ENCODE results near the gene AGRN. TPM values are rescaled to one million over a fixed set of nuclear protein-coding genes. Genes with fewer than 3 reads are reported as not detected.

AGRN gene
- total RNA-seq, 1 donor from 2014 or later: 68.4 TPM

DNA sequence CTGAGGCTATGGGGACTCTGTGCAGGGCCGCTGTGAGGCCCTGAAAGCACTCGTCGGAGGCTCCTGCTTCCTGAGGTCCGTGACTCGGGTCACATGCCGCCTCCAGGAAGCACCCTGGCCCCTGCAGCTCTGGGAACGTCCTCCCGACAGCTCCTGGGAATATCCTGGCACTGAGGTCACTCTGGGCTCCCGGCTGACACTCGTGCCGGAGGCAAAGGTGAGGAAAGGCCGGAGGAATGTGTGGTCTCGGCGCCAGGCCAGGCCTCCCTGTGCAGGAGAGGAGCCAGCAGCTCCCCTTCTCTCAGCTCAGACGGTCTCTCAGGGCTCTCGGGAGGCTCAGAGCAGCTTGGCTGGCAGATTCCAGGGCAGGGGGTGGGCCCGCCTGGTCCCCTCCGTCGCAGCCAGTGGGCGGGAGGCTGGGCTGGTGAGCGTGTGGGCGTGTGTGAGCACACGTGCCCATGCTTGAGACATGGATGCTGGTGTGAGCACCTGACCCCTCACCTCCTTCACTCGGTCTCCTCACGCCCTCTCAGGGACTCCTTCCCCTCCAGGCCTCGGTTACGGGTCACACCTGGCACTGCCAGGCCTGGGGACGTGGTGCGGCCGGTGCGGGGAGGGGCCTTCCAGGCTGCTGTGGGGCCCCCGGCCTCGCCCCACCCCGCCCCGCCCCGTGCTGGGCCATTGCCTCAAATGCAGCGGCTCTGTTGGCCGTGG is 59.6 kb downstream of the AGRN start:
- DNase-seq (ENCODE audit: low spot score): peak; percentile 72

DNA sequence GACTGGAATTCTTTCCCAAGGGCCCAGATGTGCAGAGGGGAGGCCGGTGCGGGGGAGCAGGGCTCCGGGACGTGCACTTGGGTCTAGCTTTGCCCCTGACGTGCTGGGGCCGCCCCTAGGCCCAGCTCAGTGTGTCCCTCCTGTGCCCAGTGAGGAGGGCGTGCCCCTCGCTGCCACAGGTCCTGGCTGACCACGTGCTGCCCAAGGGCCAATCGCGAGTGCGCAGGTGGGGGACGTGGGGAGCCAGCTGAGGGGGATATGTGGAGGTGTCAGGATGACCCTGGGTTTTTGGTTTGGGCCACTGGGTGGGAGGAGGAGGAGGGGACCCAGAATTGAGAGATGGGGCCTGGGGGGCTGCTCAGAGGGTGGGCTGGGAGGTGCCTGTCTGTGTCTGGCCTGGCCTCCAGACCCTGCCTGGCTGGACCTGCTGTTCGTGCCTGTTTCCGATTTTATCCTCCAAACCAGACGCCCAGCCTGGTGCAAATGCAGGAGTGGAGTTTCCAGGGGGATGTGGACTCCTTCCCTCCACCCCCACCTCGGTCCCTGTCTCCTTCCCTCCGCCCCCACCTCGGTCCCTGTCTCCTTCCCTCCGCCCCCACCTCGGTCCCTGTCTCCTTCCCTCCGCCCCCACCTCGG is 60.3 kb downstream of the AGRN start:
- DNase-seq (ENCODE audit: low spot score): peak; percentile 85

DNA sequence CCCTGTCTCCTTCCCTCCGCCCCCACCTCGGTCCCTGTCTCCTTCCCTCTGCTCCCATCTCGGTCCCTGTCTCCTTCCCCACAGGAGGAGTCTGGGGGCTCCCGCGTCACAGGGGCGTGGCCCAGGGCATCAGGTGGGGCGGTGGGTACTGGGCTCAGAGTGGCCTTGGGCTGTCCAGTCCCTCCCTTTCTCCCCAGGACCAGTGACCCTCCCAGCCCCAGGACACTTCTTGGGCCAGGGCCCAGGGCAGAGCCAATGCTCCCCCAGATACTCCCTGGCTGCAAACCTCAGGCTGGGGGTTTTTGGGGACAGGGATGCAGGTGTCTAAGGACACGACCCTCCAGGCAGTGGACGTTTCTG is 61.0 kb downstream of the AGRN start:
- no peak for DNase-seq (ENCODE audit: low spot score)

DNA sequence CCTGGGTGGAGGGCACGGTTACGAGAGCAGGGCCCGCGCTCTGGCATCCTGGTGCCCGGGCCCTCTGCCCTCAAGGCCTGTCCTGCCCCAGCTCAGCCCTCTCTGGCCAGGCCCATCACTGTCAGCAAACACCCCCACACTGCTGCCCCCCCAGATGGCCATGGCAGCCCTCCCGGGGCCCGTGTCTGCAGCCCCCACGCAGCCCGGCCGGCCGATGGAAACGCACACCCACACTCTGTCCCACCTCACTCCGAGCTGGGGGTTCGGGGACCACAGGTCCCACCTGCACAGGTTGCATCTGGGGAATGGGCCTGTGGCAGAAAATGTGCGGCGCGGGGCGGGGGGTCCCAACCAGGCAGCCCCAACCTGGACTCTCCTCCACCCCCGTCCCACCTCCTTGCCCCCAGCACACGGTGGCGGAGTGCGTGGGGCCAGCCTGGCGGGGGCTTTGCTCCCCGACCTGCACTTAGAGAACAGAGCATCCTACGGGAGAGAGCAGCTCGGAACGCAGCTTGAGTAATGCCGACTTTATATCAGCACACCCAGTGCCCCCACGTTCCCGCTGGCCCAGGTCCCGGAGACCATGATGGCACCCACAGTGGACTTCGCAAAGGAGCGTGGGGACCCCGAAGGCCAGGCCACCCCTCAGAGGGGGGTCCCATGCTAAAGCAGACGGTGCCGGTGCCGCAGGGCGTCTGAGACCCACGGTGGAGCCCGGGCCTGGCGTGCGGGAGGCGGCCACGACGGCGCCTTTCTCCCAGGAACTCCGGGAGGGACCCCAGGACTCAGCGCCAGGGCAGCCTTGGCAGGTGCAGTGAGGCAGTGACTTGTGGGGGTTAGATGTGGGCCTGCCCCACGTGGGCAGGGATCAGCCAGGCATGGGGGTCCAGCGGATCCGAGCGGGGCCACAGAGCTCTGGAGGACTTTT is 61.7 kb downstream of the AGRN start:
- no peak for DNase-seq (ENCODE audit: low spot score)

DNA sequence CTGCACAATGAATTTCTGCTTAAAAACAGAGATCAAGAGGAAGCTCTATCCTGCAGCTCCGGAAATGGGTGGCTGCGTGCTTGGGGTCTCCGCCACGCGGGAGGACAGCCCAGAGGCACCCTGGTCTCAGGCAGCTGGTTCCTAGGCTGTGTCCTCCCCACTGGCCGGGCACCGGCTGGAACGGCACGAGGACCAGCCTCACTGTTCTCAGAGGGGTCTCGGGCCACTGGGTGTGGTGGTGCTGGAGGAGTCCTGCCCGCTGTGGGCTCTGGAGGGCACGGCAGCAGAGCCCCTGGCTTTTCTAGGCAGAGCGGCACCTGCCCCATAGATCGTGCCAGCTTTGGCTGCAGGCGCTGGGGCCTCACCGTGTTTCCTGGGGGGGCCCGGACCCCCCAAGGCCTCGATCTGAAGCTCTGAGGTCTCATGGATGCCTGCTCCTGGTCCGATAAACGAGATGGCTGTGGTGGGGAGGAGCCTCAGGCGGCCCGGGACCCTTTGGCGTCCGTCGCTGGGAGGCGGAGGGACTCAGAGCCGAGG is 62.4 kb downstream of the AGRN start:
- DNase-seq (ENCODE audit: low spot score): no peak

DNA sequence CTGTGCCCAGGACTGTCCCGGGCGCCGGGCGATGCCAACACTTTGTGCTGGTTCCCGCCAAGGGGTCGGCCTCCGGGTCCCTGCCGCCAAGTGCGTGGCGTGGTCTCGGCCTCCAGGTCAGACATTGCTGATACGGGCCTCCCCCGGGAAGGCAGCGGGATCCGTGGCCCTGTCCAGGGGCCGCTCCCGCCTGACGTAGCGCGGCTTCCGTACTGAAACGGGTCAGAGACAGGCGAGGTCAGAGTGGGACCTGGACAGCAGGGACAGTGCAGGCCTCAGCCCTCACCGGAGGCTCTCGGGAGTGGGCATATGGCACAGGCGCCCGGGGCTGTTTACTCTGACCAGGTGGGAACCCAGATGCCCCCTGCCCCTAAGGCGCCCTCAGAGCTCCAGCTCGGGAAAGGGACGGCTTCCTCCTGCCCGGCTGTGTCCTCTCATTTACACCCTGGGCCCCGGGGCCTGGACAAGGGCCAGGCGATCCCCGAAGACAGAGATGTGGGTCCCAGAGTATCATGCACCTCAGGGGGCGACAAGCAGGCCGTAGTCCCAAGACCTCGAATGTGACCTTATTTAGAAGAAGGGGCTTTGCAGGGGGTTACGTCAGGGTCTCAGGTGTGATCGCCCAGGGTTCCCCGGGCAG is 63.0 kb downstream of the AGRN start:
- no peak for DNase-seq (ENCODE audit: low spot score)

DNA sequence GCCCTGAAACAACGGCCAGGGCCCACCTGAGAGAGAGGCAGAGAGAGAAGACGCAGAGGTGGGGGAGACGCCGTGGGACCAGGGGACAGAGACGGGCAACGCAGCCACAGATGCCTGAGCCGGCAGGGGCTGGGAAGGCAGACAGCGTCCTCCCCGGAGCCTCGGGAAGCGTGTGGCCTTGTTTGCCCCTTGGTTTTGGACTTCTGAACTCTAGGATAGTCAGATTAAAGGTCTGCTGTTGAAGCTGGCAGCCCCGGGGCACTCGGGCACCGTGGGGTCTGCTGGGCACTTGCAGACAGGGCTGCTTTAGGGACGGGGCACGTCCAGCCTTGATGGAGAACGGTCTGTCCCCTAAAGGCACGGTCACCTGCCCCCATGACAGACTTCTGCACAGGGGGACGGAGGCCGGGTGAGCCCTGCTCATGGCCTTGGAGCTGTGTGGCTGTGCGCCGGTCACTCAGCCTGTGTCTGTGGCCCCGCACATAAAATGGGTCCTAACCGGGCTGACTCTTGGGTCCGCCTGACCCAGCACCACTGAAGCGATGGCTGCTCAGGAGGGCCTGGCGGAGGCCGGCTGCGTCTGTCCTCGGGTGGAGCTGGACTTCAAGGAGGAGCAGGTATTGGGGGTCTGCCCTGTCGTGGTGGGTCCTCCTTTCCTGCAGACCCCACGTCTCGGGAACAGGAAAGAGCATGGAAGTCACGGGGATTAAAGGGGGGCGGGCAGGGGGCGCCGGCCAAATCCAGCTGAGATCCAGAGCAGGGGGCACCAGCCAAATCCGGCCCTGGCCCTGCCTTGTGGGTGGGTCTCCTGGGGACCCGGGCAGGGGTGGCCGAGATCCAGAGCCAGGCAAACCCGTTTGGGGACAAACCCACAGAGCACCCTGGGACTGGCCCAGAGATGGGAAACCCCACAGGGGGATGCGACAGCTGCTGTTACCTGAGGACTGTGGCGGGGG is 63.8 kb downstream of the AGRN start:
- DNase-seq (ENCODE audit: low spot score): no peak

DNA sequence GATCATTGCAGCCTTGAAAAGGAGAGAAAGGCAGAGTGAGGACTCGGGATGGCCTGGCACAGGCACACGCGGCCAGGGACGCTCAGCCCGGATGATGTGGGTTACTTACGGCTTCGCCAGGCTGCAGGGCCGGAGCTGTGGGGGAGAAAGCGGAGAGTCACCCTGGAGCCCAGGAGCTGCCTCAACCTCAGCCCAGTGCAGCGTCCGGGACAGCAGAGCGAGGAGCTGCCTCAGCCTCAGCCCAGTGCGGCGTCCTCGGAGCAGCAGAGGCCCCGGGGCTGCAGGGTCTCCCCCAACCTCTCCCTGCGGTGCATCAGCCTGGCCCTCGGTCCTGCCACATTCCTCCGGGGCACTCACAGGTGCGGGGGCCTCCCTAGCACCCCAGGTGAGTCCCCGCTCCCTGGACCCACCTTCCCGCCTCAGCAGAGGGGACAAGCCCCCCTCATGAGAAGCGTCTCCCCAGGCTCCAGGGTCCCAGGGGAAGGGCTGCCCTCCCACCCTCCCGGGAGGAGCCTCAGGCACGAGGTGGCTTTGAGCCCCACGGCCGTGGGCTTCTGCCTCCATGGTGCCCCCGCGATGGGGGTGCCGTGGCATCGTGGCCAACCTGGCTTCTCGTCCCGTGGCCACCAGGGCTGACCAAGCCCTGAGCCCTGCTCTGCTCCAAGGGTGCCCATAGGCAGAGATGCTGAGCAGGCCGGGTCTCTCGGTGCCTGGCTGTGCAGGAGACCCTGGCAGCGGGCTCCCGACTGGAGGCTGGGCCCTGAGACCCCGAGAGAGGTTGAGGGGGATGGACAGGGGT is 64.7 kb downstream of the AGRN start:
- no peak for DNase-seq (ENCODE audit: low spot score)

DNA sequence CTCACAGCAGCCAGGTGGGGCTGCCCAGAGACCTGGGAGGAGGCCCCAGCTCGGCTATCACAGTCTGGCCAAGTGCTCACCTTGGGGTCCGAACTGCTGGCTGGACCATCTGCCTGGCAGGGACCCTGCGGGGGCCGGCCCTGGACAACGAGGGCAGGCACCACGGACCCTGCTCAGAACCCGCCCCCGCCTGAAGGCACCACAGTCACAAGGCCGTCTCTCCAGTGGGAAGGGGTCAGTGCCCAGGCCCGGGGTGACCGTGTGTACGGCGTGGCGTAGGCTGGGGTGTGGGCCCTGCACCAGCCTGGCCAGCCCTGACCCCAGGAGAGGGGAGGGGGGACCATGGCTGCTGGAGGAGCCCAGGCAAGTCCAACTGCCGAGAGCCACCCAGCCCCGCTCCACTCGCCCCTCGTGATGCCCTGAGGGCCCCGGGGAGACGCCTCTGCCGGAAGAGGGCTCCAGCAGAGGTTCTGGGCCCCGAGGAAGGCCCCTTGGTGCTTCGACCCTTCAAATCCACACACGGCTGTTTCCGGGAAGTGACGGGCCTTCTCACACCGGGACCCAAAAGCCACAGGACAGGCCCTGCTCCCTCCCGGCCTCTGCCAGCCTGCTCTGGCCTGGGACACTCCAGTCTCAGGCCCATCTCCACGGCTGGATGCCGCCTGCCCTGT is 65.4 kb downstream of the AGRN start:
- no peak for DNase-seq (ENCODE audit: low spot score)

DNA sequence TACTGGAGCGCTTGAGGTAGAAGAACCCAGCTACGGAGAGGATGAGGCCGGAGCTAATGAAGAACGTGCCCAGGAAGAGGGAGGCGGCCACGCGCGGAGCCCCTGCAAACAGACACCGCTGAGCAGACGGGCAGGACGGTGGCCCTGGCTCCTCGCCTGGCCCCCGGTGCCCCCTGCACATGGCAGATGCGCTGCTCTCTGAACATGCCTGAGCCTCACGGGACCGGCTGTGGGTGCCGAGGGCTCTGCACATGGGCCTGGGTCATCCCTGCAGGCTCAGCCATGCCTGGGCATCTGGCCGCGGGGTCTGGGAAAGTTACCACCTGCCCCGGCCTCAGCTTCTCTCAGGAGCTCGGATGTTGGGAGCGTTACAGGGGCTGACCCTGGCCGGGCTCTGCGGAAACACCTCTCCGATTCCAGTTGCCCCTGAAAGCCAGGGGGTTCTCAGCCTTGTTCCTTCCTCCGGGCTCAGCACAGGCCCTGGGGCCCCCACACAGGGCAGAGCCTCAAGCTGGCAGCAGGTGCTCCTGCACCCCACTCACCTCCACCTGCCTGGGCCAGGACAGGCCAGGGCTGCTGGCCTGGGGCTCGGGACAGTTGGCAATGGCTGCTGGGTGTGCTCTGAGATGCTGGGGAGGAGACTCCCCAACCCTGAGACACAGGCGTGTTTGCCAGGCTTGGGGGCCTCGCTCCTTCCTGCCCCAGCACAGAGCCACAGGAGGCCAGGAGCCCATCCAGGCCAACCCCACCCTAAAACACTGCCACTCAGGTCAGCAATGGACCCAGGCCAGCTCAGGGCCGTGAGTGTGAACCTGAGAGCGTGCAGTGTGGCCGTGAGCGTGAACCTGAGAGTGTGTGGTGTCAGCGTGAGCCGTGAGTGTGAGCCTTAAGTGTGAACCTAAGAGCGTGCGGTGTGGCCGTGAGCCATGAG is 66.3 kb downstream of the AGRN start:
- DNase-seq (ENCODE audit: low spot score): no peak

DNA sequence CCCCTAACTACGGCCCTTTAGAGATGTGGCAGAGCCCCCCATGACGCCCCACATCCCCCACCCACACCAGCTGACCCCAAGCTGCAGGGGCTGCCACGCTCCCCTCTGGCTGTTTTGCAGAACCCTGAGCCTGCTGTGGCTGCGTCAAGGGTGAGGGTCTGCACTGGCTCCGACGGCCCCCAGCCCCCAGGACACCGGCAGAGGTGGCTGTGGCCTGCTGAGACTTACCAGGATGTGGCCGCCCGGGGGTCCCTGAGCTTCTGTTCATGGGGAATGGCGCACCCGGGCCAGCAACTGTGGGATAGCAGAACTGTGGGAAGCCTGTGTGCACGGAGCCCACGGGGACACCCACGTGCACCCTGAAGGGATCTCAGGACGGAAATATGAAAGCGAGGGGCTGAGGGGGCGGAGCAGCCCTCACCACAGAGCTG is 67.0 kb downstream of the AGRN start:
- no peak for DNase-seq (ENCODE audit: low spot score)

DNA sequence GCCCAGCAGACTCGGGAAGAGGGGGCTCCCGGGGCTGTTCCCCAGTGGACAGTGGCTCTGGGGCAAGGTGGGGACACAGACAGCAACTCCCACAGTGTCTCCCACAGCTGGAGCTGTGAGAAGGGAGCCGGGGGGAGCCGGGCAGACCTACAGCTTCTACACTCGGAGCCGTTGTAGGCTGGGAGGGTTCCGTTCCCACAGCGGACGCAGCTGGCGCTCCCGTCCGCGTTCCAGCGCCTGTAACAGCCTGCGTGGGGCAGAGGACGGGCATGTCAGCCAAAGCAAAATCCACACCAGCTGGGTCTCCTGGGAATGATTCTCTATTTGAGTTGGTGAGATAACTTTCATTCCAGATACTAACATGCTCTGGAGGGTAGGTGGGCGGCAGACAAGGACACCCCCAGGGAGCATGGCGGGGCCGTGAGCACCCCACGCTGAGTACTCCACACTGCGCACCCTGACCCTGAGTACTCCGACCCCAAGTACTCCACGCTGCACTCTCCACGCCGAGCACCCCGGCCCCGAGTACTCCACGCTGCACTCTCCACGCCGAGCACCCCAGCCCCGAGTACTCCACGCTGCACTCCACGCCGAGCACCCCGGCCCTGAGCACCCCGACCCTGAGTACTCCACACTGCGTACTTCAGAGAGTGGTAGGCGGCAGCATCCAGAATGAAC is 67.6 kb downstream of the AGRN start:
- DNase-seq (ENCODE audit: low spot score): no peak

DNA sequence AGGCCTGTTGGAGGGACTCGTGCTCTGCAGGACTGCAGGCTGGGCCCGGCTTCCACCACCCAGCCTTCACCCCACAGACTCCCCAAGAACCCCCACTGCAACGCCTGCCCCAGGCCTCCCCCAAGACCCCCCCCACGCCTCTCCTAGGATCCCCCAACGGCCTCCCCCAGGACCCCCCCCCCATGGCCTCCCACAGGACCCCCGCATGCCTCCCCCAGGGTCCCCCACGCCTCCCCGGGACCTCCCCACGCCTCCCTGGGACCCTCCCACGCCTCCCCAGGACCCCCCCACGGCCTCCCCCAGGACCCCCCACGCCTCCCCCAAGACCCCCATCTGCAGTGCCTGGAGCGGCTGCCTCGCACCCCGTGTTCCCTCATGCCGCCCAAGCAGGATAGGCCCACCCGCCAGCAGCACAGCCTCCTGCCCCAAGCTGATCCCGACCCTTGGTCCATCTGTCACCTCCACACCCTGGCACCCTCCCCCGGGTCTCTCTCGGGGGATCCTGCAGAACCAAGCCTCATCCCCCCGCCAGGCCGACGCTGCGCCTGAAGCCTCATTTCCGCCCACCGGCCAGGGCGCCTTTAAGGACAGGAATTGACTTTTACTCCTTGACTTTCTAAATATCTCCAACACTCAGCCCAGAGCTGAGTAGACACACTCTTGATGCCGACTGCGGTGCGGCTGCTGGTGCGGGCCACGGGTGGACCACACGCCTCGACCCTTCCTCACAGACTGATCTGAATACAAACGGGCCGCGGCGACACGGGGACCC is 68.3 kb downstream of the AGRN start:
- DNase-seq (ENCODE audit: low spot score): no peak

DNA sequence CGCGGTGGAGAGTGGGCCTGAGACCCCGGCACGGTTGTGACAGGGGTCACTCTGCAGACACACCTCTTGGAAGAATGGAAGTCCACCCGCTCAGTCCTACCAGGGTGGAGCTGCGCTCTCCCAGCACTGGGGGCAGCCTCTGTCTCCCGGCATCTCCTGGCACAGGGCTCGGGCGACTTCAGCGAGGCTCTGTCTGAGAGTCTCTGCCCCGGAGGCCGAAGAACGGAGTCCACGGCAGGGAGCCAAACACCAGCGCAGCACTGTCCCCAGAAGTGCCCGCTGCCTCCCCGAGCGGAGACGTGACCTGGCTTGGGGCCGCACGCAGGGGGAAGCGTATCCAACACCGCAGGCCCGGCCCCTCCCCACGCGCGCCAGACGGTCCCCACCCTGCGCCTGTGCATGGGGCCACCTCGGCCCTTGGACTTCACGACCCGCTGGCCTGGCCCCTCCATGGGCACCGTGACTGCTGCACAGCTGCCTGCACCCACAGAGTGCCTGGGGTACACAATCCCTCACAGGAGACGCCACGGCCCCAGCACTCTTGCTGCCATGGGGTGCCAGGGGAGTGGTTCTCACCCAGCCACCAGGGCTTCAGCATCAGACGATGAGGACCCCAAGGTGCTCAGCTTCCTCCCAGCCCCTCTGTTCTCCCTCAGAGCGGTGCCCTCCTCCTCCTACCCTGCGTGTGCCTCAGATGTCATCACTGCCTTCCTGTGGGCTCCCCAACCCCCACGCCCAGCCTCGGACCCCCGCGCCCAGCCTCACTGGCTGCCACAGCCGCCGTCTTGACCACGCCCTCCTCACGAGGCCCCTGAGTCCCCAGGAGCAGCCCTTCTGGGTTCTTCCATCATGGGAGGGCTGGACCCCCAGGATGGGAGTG is 69.1 kb downstream of the AGRN start:
- no peak for DNase-seq (ENCODE audit: low spot score)

DNA sequence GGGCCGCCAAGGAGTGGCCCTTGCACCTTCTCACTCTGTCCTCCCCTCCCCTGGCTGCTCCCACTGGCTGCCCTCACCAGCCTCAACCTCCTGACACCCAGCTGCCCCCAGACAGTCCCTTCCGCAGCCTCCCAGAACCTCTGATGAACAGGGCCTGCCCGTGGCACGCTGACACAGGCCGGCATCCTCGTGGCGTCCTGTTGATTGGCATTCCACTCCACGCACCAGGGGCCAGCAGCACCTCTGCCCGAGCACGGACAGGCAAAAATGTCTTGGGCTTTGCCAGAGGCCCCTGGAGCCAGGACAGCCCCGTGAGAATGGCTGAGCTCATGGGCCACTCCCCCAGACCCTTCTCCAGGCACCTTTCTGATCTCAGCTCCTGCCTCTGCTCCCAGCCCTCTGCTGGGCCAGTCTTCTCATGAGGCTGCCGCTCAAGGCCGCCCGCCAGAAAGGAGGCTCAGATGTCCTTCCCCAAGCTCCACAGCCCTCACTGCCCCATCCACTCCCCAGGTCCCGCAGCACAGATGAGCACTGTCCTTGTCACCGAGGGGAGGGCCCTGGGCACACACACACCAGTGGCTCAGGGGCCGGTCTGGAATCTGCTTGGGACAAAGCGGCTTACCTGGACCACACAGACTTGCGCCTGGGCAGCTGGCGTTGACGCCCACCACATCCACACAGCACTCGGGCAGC is 70.0 kb downstream of the AGRN start:
- DNase-seq (ENCODE audit: low spot score): no peak

Data from umbilical cord (tissue), 2 donors.